NT2/D1 (cell line): ENCODE measurements around the gene CYP46A1.
A peak's percentile ranks its signal among the peaks of the same experiment; 100 is the strongest.

Source experiments
- DNase-seq: peaks from one replicate; pipeline ENCODE4 v3.0.0-alpha.2; 2011; ENCODE audit warnings: low read depth, low spot score
- H3K27me3 ChIP-seq: 2 replicates; pipeline ENCODE4 v1.6.0; 2011; ENCODE audit warnings: mild to moderate bottlenecking; ENCODE audit not compliant: insufficient read length, insufficient read depth
- H3K36me3 ChIP-seq: 2 replicates; pipeline ENCODE4 v1.6.1; 2011; ENCODE audit warnings: mild to moderate bottlenecking, low read length, mixed read lengths; ENCODE audit not compliant: insufficient read depth, insufficient read length
- H3K4me1 ChIP-seq: 2 replicates; pipeline ENCODE4 v1.5.1; 2011; ENCODE audit not compliant: insufficient read depth, insufficient read length
- H3K4me3 ChIP-seq: 2 replicates; pipeline ENCODE4 v1.5.1; 2011; ENCODE audit warnings: low read depth; ENCODE audit not compliant: insufficient read length
- H3K9ac ChIP-seq: 2 replicates; pipeline ENCODE4 v1.6.0; 2011; ENCODE audit warnings: low read depth; ENCODE audit not compliant: insufficient read length
- H3K9me3 ChIP-seq: 2 replicates; pipeline ENCODE4 v1.5.1; 2011; ENCODE audit warnings: mild to moderate bottlenecking, low read length; ENCODE audit not compliant: insufficient read depth
- SUZ12 ChIP-seq: IDR thresholded peaks from 2 replicates; pipeline ENCODE4 v1.6.1; 2011; ENCODE audit not compliant: insufficient read length, insufficient read depth; ENCODE audit errors: extremely low read depth
- YY1 ChIP-seq: IDR thresholded peaks from 2 replicates; pipeline ENCODE4 v1.6.1; 2011; ENCODE audit not compliant: insufficient read length, insufficient read depth
- ZNF274 ChIP-seq: IDR thresholded peaks from 2 replicates; pipeline ENCODE4 v1.6.1; 2011; ENCODE audit warnings: mild to moderate bottlenecking, low read depth, low read length

CYP46A1 gene

DNA sequence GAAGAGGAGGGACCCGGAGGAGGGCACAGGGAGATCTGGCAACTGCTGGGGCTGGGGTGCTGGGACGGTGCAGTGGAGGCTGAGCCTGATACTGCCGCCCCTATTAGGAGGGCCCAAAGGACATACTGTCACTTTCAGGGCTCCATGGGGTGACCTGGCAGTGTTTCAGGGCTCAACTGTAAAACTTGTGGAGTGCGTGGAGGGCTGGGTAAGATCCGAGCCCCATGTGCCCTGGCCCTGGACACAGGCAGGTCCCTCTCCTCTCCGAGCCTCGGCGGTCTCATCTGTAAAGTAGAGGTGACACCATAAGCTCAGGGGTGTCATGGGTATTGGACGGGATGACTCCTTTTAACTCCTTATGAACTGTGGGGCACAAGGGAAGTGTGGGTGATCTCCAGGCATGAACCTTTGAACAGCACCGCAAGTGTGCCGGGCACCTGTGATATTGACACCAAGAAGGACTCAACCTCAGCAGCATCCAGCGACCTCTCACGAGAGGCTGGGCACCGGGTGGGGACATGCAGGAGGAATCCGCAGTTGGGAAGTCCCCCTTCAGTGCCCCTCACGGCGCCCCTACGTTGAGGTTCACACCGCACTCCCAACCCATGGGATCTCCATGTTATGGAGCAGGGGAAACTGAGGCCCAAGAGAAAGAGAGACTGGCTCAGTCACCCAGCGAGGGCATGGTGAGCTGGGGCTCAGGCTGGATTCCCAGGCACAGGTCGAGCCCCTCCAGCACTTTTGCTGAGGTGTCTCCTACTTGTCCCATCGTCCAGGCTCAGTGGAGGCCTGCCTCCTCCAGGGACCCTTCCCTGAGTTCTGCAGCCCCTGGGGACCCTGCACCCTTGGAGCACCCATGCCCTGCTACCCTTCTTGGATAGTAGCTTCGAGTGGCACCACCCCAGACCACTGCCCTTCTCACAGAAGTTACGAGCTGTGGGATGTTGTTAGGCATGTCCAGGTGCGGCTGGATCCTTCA is 58.7 kb downstream of the CYP46A1 start:
- Histone ChIP-seq H3K4me1 (peaks cover 14% of the 10 kb centered on the region), H3K36me3 (no peaks in the 10 kb centered on the region), H3K27me3 (no peaks in the 10 kb centered on the region), H3K4me3 (no peak overlapping the region), H3K9me3 (no peaks in the 10 kb centered on the region), H3K9ac (peak overlapping the region; percentile 50)
- no peak for DNase-seq
- TF ChIP-seq YY1 = no peak
- no peak for TF ChIP-seq SUZ12
- no peak for TF ChIP-seq ZNF274

GRCh38 chr14:99744199-99744872 is 60.2 kb downstream of the CYP46A1 start:
- peak; percentile 30 for DNase-seq
- H3K27me3 ChIP-seq = no peaks in the 10 kb centered on the region

GRCh38 chr14:99744873-99745224 is 60.8 kb downstream of the CYP46A1 start:
- Histone ChIP-seq H3K4me1 (peaks cover 11% of the 10 kb centered on the region), H3K27me3 (no peaks in the 10 kb centered on the region), H3K36me3 (no peaks in the 10 kb centered on the region), H3K4me3 (no peak overlapping the region), H3K9me3 (no peaks in the 10 kb centered on the region), H3K9ac (no peak overlapping the region)
- TF ChIP-seq SUZ12 (no peak), ZNF274 (no peak), YY1 (no peak)
- DNase-seq = no peak

More at GRCh38 chr14:99744199-99744872, 60.2 kb downstream of the CYP46A1 start:
- no peaks in the 10 kb centered on the region for H3K36me3 ChIP-seq
- TF ChIP-seq SUZ12 (no peak), ZNF274 (no peak), YY1 (no peak)
- H3K4me1 ChIP-seq = peaks cover 14% of the 10 kb centered on the region
- no peak overlapping the region for H3K4me3 ChIP-seq
- H3K9me3 ChIP-seq = no peaks in the 10 kb centered on the region
- no peak overlapping the region for H3K9ac ChIP-seq

- Histone ChIP-seq H3K36me3 (no peaks in the 10 kb centered on the region), H3K4me3 (no peak overlapping the region), H3K9ac (no peak overlapping the region), H3K4me1 (peaks cover 11% of the 10 kb centered on the region), H3K27me3 (no peaks in the 10 kb centered on the region), H3K9me3 (no peaks in the 10 kb centered on the region)
- TF ChIP-seq YY1 = no peak
- no peak for TF ChIP-seq SUZ12
- DNase-seq = no peak
Observed at GRCh38 chr14:99745307-99745951, 61.3 kb downstream of the CYP46A1 start.

- Histone ChIP-seq H3K27me3 (no peaks in the 10 kb centered on the region), H3K9me3 (no peaks in the 10 kb centered on the region), H3K9ac (no peak overlapping the region), H3K36me3 (no peaks in the 10 kb centered on the region), H3K4me3 (no peak overlapping the region), H3K4me1 (peaks cover 17% of the 10 kb centered on the region)
- TF ChIP-seq YY1 (no peak), ZNF274 (no peak), SUZ12 (no peak)
- DNase-seq = no peak
Observed at GRCh38 chr14:99747167-99747566, 63.1 kb downstream of the CYP46A1 start.

DNA sequence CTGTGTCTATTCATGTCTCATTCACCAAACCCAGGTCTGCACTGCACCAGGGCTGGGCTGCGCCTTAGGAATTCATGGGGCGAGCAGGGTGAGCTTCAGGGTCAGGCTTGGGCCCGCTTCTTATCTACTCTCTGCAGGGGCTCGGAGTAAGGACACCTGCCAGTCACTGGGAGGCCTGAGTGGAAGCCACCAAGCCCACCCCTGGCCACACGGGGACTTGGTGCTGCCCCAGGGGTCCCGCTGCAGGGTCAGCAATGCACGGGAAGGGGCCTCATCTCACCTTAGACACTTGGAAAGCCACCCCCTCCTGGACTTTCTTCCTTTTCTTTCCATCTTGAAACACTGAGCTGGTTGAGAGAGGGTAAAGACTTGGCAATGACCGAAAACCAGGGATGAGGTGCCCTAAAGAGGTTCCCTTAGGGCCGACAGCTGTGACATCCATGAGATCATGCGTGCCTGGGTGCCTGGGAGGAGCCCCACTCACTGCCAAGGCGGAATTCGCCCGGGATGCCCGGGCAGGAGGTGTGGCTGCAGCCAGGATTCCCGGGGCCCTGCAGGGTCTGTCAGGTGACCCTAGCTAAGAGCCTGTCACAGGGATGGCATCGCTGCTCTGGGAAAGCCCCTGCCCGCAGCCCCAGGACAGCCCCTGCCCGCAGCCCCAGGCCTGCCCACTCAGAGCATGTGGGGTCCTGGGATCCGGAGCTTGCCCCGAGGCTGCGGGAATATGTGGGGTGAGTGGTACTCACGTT is 63.7 kb downstream of the CYP46A1 start:
- Histone ChIP-seq H3K36me3 (no peaks in the 10 kb centered on the region), H3K4me3 (no peak overlapping the region), H3K9me3 (no peaks in the 10 kb centered on the region), H3K9ac (no peak overlapping the region), H3K27me3 (no peaks in the 10 kb centered on the region), H3K4me1 (peaks cover 21% of the 10 kb centered on the region)
- no peak for DNase-seq
- TF ChIP-seq ZNF274 (no peak), YY1 (no peak), SUZ12 (no peak)

- no peak overlapping the region for H3K9ac ChIP-seq
- H3K9me3 ChIP-seq = no peaks in the 10 kb centered on the region
- no peak for DNase-seq
- H3K4me1 ChIP-seq = peaks cover 17% of the 10 kb centered on the region
- H3K27me3 ChIP-seq = no peaks in the 10 kb centered on the region
- no peaks in the 10 kb centered on the region for H3K36me3 ChIP-seq
- H3K4me3 ChIP-seq = no peak overlapping the region
- no peak for TF ChIP-seq SUZ12
- TF ChIP-seq YY1 = no peak
- TF ChIP-seq ZNF274 = no peak
Observed at GRCh38 chr14:99748529-99748928, 64.4 kb downstream of the CYP46A1 start.
